NCI-H2081 (cell line): ENCODE data around the gene NEURL3.

Experiments
- DNase-seq, 2 experiments: peaks; one replicate each; lab custom pipeline; 2025; lab: John Stamatoyannopoulos, UW

NEURL3 gene

GRCh38 chr2:96527286-96528005 is 22.3 kb upstream of the NEURL3 start:
- no peak for DNase-seq

GRCh38 chr2:96526615-96527285 is 21.6 kb upstream of the NEURL3 start:
- no peak for DNase-seq

GRCh38 chr2:96526101-96526591 is 21.0 kb upstream of the NEURL3 start:
- DNase-seq = no peak

GRCh38 chr2:96525211-96525507 is 20.0 kb upstream of the NEURL3 start:
- DNase-seq = no peak

GRCh38 chr2:96524482-96525210 is 19.5 kb upstream of the NEURL3 start:
- DNase-seq = no peak

GRCh38 chr2:96523659-96524481 is 18.7 kb upstream of the NEURL3 start:
- no peak for DNase-seq

- DNase-seq = no peak
Observed at GRCh38 chr2:96522304-96523203, 17.4 kb upstream of the NEURL3 start.

- DNase-seq = no peak
Observed at GRCh38 chr2:96521219-96521618, 16.1 kb upstream of the NEURL3 start.

GRCh38 chr2:96520697-96521096 is 15.5 kb upstream of the NEURL3 start:
- DNase-seq = no peak

GRCh38 chr2:96520231-96520630 is 15.1 kb upstream of the NEURL3 start:
- no peak for DNase-seq

- DNase-seq = no peak
Observed at GRCh38 chr2:96517079-96517478, 11.9 kb upstream of the NEURL3 start.

GRCh38 chr2:96514521-96514920 is 9.4 kb upstream of the NEURL3 start:
- no peak for DNase-seq

- DNase-seq = no peak
Observed at GRCh38 chr2:96512341-96512740, 7.2 kb upstream of the NEURL3 start.

GRCh38 chr2:96511851-96512250 is 6.7 kb upstream of the NEURL3 start:
- no peak for DNase-seq

GRCh38 chr2:96510931-96511595 is 5.9 kb upstream of the NEURL3 start:
- no peak for DNase-seq

- no peak for DNase-seq
Observed at GRCh38 chr2:96509847-96510230, 4.7 kb upstream of the NEURL3 start.

- DNase-seq = peak; percentile 80
Observed at GRCh38 chr2:96509114-96509846, 4.1 kb upstream of the NEURL3 start.

- no peak for DNase-seq
Observed at GRCh38 chr2:96508521-96509113, 3.5 kb upstream of the NEURL3 start.

GRCh38 chr2:96507957-96508520 is 2.9 kb upstream of the NEURL3 start:
- DNase-seq = peak; percentile 27 to 43
